GM18907 (cell line): ENCODE measurements around the gene NCAPD2.
A peak's percentile ranks its signal among the peaks of the same experiment; 100 is the strongest.
"Not testable (repeated sequence)": the region's sequence is repeated elsewhere in the genome, so short reads cannot be mapped to it uniquely, and the experiment has no call there.

Experiments used
- ATAC-seq: cut with Tn5 transposase; IDR thresholded peaks from one replicate; pipeline ENCODE4 v1.9.1; 2021; ENCODE audit warnings: mild to moderate bottlenecking, moderate library complexity; ENCODE audit not compliant: unreplicated experiment

NCAPD2 gene

DNA sequence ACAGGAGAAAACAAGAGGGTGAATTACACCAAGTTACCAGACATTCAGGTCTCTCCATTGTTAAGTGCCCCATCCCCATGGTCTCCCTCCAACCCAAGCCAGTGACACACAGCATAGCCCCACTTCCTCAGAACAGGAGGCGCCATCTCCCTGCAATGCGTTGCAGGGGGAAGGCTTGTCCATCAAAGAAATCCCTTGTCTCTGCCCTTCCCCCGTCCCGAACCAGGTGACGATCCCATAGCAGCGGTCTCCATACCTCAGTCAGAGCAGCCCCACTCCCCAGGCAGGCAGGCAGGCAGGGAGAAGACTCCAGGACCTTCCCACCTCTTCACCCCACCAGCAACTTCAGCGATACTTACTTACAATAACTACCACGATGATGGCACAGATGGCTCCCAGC lies 29.4 kb upstream of the NCAPD2 start:
- no peak for ATAC-seq

DNA sequence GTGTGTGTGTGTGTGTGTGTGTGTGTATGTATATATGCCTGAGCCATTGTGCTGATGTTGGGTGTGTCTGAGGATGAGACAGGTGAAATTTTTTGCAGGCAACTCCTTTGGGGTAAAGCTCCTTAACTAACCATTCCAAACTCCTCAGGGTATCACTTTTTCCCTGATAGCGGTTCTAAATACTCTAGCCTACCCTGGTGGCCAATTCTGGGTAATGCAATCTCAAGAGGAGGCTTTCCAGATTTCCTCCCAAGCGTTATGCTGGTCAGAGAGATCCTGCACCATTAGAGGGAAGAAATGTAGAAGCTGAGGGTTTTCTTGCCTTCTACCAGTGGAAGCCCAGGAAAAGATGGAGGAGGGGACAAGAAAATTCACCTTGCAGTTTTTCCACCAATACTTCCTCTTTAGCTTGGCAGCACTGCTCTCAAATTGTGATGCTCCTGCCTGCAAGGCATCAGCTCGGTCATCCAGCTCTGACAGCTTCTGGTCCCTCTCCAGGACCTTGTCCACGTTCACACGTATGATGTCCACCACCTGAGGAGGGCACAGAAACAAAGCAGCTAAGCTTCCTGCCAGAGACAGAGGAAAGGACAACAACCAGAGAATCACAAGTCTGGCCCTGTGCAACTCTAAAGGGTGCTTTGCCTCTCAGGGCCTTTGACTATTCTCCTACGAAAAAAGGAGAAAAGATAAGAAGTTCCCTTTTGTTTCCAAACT lies 28.3 kb upstream of the NCAPD2 start:
- ATAC-seq: no peak

DNA sequence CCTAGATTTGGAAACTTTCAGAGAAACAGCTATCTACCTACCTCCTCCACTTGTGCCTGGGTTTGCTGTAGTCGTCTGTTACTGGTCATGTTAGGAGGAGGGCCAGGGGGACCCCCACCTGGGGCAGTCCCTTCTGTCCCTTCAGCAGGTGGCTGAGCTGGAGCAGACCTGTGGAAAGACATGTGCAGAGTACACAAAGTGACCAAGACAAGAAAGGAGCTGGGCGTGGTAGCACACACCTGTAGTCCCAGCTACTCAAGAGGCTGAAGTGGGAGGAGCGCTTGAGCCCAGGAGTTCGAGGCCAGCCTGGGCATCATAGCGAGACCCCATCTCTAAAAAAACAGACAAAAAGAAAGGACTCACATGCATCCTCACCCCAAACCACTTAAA lies 27.7 kb upstream of the NCAPD2 start:
- no peak for ATAC-seq

DNA sequence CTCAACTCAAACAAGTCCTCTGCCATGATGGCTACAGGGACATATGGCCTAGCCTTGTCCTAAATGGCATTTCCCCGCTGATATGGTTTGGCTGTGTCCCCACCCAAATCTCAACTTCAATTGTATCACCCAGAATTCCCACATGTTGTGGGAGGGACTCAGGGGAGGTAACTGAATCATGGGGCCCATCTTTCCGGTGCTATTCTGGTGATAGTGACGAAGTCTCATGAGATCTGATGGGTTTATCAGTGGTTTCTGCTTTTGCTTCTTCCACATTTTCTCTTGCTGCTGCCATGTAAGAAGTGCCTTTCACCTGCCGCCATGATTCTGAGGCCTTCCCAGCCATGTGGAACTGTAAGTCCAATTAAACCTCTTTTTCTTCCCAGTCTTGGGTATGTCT lies 27.2 kb upstream of the NCAPD2 start:
- not testable (repeated sequence) for ATAC-seq

DNA sequence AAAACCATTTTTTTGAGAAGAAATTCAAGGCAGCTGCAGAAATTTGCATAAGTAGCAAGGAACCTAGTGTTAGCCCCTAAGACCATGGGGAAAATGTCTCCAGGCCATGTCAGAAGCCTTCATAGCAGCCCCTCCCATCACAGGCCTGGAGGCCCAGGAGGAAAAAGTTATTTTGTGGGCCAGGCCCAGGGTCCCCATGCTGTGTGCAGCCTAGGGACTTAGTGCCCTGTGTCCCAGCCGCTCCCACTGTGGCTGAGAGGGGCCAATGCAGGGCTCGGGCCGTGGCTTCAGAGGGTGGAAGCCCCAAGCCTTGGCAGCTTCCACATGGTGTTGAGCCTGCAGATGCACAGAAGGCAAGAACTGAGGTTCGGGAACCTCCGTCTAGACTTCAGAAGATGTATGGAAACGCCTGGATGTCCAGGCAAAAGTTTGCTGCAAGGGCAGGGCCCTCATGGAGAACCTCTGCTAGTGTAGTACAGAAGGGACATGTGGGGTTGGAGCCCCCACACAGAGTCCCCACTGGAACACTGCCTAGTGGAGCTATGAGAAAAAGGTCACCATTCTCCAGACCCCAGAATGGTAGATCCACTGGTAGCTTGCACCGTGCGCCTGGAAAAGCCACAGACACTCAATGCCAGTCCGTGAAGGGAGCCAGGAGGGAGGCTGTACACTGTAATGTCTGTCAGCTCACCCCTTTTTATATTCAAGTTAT lies 26.2 kb upstream of the NCAPD2 start:
- ATAC-seq: not testable (repeated sequence)

DNA sequence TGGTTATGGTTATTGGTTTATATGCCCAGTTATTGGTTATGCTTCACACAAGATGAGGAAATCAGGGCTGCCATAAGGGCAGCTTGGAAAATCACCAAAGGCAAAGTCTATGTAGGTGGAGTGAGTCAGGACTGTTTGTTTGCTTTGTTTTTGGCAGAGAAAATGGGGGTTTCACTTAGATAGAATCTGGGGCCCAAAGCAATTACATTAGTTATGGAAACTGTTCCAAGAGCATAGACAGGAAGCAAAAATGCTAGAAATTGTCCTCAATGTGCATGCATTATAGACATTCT lies 25.7 kb upstream of the NCAPD2 start:
- ATAC-seq: no peak

DNA sequence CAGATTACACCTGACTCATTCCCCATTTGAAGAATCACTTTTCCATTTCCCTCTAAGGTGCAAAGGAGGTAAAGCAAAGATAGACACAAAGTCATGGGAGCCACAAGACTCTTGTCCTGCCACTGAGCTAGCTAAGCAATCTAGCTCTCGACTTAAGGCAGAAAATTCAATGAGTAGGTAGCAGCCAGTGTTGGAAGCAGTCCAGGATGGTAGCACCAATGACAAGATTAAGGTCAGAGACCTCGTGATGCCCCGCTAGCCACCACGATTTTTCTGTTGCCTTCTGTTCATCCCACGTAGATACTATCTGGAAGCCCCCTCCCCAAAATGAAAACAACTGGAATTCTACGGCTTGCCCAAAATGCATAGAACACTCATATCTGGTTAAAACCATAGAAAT lies 24.8 kb upstream of the NCAPD2 start:
- no peak for ATAC-seq

DNA sequence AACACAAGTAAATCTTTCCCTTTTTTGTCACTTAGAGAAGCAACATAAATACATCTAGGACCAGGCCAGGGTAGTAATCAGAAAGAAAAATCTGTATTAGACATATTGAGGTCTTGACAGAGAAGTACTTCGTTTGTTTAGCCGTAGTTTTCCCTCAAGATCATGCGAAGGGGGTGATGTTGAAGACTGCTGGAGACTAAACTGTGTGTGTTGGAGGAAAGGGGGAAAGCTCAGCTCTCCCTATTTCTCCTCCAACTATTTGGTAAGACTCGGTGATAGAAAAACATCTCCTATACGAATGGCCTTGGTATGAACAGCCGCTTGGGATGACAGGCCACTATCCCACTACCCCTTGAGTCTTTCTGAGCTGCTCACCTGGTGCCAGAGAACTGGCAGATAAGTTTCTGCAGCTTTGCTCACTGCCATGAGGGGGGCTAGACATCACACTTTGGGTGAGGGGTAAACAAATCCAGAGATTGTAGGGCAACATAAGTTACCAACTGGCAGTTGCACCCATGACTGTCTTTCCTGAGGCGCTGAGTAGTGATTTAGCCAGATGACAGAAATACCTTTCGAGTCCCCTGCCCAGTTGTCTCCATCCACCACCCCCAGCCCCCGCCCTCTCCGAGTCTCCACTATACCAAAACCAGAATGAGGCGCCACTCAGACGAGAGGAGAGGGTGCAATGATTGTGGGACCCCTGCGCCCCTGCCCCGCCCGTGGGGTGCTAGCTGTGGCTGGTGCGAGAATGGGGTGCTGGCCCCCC lies 24.1 kb upstream of the NCAPD2 start:
- ATAC-seq: no peak

DNA sequence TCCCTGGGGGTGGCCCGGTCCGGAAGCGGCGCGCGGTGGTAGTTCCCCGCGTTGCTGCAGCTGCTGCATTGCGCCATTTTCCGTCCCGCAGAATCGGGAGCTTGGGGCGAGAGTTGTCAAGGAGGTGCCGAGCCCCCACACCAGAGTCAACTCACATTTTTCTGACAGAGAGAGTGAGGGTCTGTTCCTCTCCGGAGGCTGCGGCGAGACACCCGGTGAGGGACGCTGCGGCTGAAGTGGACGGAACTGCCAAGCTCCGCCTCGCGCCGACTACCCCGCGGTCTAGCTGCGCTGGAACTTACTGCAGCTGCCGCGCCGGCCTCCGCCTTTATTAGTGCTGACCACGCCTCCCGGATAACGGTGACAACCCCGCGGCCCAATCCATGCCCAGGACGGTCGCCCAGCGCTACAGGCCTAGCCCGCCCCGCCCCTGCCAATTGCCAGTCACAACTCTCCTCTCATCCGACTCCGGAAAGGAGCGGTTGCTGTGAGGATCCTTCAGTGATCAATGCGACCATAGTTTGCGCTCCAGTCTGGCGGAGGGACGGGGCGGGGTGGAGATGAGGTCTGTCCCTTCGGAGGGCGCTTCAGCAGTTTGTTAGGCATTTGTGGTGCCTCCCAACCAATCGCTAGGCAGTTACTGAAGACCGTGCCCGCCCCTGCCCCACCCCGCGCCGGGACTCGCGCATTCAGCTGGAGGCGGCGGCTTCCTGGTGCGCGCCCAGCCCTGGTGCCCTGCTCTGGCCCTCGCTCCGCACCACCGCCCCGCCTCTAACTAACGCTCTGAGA lies 23.3 kb upstream of the NCAPD2 start, which contains the start of gene VAMP1:
Gene VAMP1 (minus strand): TSS at position 303 of the 789 bp plus-strand sequence. CDS start 146 bp downstream, at position 157.
- peak; percentile 93 for ATAC-seq

DNA sequence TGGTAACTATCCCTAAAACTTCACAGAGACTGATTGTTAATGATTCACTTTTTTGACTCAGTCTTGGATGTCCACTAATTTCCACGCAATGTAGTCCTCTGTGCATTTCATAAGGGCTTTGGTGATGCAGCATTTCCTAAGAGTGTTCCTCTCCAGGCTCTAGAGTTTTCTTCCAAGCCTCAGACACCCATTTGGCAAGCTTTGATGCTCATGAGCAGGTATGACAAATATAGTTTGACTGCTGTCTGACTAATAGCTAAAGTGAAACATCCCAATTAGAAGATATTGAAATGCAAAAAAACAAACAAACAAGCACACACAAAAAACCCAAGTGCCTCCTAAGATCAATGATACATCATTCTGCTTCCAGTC lies 21.9 kb upstream of the NCAPD2 start:
- no peak for ATAC-seq

DNA sequence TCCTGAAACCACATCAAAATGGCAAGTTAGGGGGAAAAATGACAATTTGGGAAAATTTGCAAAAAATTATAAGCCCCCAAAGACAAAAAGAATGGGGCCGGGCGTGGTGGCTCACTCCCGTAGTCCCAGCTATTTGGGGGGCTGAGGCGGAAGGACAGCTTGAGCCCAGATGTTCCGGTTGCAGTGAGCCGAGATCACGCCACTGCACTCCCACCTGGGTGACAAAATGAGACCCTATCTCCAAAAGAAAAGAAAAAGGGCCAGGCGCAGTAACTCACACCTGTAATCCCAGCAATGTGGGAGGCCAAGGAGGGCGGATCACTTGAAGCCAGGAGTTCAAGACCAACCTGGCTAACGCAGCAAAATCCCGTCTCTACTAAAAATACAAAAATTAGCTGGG lies 21.4 kb upstream of the NCAPD2 start:
- no peak for ATAC-seq

DNA sequence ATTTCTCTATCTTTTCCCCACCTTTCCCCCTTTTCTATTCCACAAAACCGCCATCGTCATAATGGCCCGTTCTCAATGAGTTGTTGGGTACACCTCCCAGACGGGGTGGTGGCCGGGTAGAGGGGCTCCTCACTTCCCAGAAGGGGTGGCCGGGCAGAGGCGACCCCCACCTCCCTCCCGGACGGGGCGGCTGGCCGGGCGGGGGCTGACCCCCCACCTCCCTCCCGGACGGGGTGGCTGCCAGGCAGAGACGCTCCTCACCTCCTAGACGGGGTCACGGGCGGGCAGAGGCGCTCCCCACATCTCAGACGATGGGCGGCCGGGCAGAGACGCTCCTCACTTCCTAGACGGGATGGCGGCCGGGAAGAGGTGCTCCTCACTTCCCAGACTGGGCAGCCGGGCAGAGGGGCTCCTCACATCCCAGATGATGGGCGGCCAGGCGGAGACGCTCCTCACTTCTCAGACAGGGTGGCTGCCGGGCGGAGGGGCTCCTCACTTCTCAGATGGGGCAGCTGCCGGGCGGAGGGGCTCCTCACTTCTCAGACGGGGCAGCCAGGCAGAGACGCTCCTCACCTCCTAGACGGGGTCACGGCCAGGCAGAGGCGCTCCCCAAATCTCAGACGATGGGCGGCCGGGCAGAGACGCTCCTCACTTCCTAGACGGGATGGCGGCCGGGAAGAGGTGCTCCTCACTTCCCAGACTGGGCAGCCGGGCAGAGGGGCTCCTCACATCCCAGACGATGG lies 18.5 kb upstream of the NCAPD2 start:
- ATAC-seq: not testable (repeated sequence)

DNA sequence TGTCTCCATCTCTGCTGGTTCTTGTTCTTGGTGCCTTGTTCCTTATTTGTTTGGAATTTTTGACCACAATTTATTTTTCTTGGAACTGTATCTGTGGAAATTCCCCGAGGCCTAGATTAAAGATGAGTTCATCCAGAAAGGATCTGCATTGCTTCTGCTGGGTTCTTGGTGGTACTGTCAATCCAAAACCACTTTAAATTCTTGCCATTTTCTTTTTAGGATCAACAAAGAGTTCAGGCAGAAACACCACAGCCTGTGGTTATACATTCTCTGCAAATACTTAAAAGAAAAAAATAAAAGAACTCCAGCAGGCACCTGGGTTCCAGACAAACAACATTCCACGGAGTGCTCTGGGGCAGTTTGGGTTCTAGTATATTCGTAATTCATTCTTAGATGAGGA lies 17.4 kb upstream of the NCAPD2 start:
- no peak for ATAC-seq

DNA sequence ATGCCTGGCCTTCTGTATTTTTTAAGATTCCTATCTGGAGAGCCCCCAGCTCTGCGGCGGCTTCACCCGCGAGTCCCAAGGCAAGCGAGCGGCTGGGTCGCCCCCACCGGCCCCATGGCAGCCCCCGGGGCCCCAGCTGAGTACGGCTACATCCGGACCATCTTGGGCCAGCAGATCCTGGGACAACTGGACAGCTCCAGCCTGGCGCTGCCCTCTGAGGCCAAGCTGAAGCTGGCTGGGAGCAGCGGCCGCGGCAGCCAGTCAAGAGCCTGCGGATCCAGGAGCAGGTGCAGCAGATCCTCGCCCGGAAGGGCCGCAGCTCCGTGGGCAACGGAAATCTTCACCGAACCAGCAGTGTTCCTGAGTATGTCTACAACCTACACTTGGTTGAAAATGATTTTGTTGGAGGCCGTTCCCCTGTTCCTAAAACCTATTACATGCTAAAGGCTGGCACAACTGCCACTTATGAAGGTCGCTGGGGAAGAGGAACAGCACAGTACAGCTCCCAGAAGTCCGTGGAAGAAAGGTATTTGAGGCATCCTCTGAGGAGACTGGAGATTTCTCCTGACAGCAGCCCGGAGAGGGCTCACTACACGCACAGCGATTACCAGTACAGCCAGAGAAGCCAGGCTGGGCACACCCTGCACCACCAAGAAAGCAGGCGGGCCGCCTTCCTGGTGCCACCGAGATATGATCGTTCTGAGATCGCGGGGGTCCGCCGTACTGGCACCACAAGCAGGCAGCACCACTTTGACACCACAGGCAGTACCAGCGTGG lies 16.1 kb upstream of the NCAPD2 start:
- not testable (repeated sequence) for ATAC-seq

DNA sequence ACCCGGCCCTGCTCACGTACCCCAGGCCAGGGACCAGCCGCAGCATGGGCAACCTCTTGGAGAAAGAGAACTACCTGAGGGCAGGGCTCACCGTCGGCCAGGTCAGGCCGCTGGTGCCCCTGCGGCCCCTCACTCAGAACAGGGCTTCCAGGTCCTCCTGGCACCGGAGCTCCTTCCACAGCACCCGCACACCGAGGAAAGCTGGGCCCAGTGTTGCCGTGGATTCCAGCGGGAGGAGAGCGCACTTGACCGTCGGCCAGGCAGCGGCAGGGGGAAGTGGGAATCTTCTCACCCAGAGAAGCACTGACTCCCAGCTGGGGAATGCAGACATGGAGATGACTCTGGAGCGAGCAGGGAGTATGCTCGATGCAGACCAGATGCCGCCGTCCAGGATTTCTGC lies 15.5 kb upstream of the NCAPD2 start:
- no peak for ATAC-seq

DNA sequence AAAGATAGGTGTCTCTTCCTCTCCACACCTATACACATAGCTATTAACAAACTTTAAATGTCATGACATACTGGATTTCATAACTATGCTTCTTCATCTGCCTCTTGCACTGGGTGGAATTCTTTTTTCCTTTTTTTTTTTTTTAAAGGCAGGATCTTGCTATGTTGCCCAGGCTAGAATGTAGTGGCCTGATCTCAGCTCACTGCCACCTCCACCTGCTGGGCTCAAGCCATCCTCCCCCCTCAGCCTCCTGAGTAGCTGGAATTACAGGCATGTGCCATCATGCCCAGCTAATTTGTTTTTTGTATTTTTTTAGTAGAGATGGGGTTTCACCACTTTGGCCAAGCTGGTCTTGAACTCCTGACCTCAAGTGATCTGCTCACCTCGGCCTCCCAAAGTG lies 5.7 kb upstream of the NCAPD2 start:
- ATAC-seq: no peak

DNA sequence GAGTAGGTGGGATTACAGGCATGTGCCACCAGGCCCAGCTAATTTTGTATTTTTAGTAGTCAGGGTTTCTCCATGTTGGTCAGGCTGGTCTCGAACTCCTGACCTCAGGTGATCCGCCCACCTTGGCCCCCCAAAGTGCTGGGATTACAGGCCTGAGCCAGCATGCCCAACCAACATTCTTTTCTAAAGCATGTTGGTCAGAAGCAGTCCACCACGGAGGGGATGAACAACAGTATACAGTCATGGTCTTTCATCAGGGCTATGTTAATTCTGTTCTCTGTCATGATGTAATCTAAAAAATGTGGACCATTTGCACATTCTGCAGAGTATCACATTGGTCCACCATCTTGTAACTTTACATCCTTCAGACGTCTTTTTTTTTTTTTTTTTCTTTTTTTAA lies 4.5 kb upstream of the NCAPD2 start:
- no peak for ATAC-seq

DNA sequence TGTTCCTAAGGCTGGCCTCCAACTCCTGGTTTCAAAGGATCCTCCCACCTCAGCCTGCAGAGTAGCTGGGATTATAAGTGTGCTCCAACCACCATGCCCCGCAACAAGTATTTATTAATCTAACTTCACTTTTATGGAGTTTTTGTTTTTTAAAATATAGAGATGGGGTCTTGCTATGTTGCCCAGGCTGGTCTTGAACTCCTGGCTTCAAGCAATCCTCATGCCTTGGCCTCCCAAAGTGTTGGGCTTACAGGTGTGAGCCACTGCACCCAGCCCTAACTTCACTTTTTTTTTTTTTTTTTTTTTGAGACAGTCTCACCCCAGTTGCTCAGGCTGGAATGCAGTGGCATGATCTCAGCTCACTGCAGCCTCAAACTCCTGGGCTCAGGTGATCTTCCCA lies 3.2 kb upstream of the NCAPD2 start:
- not testable (repeated sequence) for ATAC-seq

DNA sequence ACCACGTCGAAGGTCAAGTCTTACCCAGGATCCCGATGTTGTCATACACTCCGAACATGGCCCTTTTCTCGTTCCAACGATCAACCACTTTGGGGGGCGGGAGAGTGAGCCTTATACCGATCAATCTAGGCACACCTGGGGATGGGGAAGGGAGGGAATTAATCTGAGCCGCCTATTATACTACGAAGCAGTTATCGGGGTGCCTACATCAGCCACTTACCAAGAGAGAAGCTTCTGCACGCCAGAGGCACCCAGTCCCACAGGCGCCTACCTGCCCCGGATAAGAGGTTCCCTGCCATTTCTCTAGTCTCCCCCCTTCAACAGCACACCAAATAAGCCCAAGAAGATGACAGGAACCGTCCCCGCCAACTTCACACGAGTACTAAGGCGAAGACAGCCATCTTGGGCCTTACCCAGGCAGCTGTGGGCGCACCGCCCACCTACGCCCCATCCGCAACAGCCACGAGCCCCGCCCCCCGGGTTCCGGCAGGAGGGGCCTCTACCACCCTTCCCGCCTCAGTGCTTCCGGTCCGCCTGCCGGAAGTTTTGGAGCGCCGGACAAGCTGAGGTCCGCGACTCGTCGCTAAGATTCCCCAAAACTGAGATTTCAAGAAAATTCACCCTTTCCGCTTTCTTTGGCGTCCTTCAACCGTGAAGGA lies 935 bp upstream of the NCAPD2 start, which contains the start of gene MRPL51:
Gene MRPL51 (minus strand): TSS at position 425 of the 659 bp plus-strand sequence. CDS start 126 bp downstream, at position 299.
- ATAC-seq: peak; percentile 75
